ENCODE results near the gene NNMT. TPM values are rescaled to one million over a fixed set of nuclear protein-coding genes. Genes with fewer than 3 reads are reported as not detected.

The NNMT gene
- total RNA-seq, 1 experiment from 2014 or later, result not detected

DNA sequence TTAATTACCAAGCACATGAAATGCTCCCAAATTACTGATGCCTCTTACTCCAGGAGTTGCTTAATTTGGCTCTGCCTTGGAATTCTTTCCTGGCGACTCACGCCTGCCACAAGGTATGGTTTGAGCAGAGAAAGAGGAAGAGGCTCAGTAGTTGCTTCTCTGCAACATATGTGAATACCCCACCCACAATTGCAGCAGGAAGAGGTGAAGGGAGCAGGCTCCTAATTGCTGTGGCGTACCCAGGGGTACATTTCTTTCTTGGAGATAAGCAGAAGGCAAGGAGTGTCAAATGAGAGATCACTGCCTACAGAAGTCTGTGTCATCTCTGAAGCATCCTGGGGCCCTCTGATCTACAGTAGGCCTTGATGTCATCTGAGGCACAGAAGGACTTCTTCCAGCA is 10.6 kb upstream of the NNMT start:
- H3F3A ChIP-seq (ENCODE audit: insufficient read depth, low read depth), result no peaks in the 10 kb centered on the region
- no peaks in the 10 kb centered on the region for H3K36me3 ChIP-seq (ENCODE audit: low read depth)
- 0 out of 2 replicates have a peak, but pooled peaks cover under 1% of the 10 kb centered on the region for H3K27me3 ChIP-seq (ENCODE audit: insufficient read depth, low read depth)
- ChIA-PET CTCF (no interaction called here), POLR2A (ENCODE audit: unreplicated experiment) (no interaction called here)
- H2AFZ ChIP-seq, result no peak overlapping the region
- no peaks in the 10 kb centered on the region for H3K9me3 ChIP-seq (ENCODE audit: insufficient read depth, low read depth)
- H3K4me3 ChIP-seq, result no peak overlapping the region
- no peaks in the 10 kb centered on the region for H4K20me1 ChIP-seq (ENCODE audit: insufficient read depth)
- DNase-seq, result no peak
- TF ChIP-seq, protein P1, sequence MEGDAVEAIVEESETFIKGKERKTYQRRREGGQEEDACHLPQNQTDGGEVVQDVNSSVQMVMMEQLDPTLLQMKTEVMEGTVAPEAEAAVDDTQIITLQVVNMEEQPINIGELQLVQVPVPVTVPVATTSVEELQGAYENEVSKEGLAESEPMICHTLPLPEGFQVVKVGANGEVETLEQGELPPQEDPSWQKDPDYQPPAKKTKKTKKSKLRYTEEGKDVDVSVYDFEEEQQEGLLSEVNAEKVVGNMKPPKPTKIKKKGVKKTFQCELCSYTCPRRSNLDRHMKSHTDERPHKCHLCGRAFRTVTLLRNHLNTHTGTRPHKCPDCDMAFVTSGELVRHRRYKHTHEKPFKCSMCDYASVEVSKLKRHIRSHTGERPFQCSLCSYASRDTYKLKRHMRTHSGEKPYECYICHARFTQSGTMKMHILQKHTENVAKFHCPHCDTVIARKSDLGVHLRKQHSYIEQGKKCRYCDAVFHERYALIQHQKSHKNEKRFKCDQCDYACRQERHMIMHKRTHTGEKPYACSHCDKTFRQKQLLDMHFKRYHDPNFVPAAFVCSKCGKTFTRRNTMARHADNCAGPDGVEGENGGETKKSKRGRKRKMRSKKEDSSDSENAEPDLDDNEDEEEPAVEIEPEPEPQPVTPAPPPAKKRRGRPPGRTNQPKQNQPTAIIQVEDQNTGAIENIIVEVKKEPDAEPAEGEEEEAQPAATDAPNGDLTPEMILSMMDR (conservative IDR thresholded peaks at IDR 0.05), result no peak
- no peak for TF ChIP-seq EZH2 (IDR thresholded peaks at IDR 0.05; ENCODE audit: low read depth)
- no TSS peak for BruUV-seq (replicated peaks)
- H3K9me2 ChIP-seq (ENCODE audit: insufficient read depth), result no peaks in the 10 kb centered on the region
- H3K79me2 ChIP-seq (ENCODE audit: low read depth), result no peaks in the 10 kb centered on the region
- no peak overlapping the region for H3K27ac ChIP-seq
- H3K4me1 ChIP-seq (replicated peaks; ENCODE audit: insufficient read depth), result no peaks in the 10 kb centered on the region
- intact Hi-C loops (cut with micrococcal nuclease; ENCODE audit: unreplicated experiment), result no loop called here
- H3K4me2 ChIP-seq, result no peak overlapping the region

DNA sequence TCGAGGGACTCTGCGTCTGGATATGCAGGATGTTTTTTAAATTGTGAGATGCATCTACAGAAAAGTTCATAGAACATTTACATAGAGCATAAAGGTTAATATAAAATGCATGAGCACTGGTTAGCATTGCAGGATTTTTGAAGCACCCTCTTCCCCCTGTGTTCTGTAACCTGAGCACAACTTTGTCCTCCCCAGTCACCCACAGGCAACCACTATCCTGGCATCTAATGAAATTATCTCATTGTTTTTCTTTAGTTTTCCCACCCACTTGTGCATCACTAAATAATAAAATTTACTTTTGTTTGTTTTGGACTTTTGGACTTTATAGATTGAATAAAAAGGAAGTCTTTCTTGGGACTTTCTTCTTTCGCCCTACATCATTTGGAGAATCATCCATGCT is 10.0 kb upstream of the NNMT start:
- Histone ChIP-seq H3K36me3 (ENCODE audit: low read depth) (no peaks in the 10 kb centered on the region), H3K9me2 (ENCODE audit: insufficient read depth) (no peaks in the 10 kb centered on the region), H2AFZ (no peak overlapping the region), H3K4me1 (replicated peaks; ENCODE audit: insufficient read depth) (no peaks in the 10 kb centered on the region), H3K27ac (no peak overlapping the region), H3K4me2 (no peak overlapping the region), H3K27me3 (ENCODE audit: insufficient read depth, low read depth) (0 out of 2 replicates have a peak, but pooled peaks cover 7% of the 10 kb centered on the region), H4K20me1 (ENCODE audit: insufficient read depth) (no peaks in the 10 kb centered on the region), H3K4me3 (no peak overlapping the region), H3F3A (ENCODE audit: insufficient read depth, low read depth) (no peaks in the 10 kb centered on the region), H3K9me3 (ENCODE audit: insufficient read depth, low read depth) (no peaks in the 10 kb centered on the region), H3K79me2 (ENCODE audit: low read depth) (no peaks in the 10 kb centered on the region)
- BruUV-seq (replicated peaks), result no TSS peak
- ChIA-PET POLR2A (ENCODE audit: unreplicated experiment) (no interaction called here), CTCF (no interaction called here)
- intact Hi-C loops (cut with micrococcal nuclease; ENCODE audit: unreplicated experiment), result no loop called here
- TF ChIP-seq EZH2 (IDR thresholded peaks at IDR 0.05; ENCODE audit: low read depth), result no peak
- TF ChIP-seq, protein P1 (conservative IDR thresholded peaks at IDR 0.05), result no peak
- DNase-seq, result no peak

DNA sequence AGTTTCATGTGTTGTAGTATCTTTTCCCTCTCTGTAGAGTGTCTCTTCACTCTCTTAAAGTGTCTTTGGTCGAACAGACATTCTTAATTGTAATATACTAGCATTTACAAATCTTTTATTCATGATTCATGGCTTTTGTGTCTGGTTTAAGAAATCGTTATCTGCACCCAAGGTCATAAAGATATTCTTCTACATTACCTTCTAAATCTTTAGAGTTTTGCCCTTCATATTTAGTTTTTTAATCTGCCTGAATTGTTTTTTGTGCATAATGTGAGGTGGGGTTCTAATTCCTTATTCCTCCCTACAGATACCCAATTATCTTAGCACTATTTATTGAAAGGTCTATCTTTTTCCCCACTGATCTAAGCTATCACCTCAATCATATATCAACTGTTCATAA is 9.0 kb upstream of the NNMT start:
- Histone ChIP-seq H3K27ac (no peak overlapping the region), H3K4me2 (no peak overlapping the region), H3K79me2 (ENCODE audit: low read depth) (no peaks in the 10 kb centered on the region), H3K4me3 (no peak overlapping the region), H3K9me3 (ENCODE audit: insufficient read depth, low read depth) (no peaks in the 10 kb centered on the region), H2AFZ (no peak overlapping the region), H3F3A (ENCODE audit: insufficient read depth, low read depth) (no peaks in the 10 kb centered on the region), H3K4me1 (replicated peaks; ENCODE audit: insufficient read depth) (no peaks in the 10 kb centered on the region), H3K27me3 (ENCODE audit: insufficient read depth, low read depth) (0 out of 2 replicates have a peak, but pooled peaks cover 8% of the 10 kb centered on the region), H3K9me2 (ENCODE audit: insufficient read depth) (no peaks in the 10 kb centered on the region), H3K36me3 (ENCODE audit: low read depth) (no peaks in the 10 kb centered on the region), H4K20me1 (ENCODE audit: insufficient read depth) (no peaks in the 10 kb centered on the region)
- intact Hi-C loops (cut with micrococcal nuclease; ENCODE audit: unreplicated experiment), result no loop called here
- CTCF ChIA-PET, result no interaction called here
- BruUV-seq (replicated peaks), result no TSS peak
- TF ChIP-seq, protein P1 (conservative IDR thresholded peaks at IDR 0.05), result no peak
- TF ChIP-seq EZH2 (IDR thresholded peaks at IDR 0.05; ENCODE audit: low read depth), result no peak
- POLR2A ChIA-PET (ENCODE audit: unreplicated experiment), result no interaction called here
- DNase-seq, result no peak

Measured in PC-9 (cell line).